ENCODE results near the gene TAF10.

Gene TAF10

DNA sequence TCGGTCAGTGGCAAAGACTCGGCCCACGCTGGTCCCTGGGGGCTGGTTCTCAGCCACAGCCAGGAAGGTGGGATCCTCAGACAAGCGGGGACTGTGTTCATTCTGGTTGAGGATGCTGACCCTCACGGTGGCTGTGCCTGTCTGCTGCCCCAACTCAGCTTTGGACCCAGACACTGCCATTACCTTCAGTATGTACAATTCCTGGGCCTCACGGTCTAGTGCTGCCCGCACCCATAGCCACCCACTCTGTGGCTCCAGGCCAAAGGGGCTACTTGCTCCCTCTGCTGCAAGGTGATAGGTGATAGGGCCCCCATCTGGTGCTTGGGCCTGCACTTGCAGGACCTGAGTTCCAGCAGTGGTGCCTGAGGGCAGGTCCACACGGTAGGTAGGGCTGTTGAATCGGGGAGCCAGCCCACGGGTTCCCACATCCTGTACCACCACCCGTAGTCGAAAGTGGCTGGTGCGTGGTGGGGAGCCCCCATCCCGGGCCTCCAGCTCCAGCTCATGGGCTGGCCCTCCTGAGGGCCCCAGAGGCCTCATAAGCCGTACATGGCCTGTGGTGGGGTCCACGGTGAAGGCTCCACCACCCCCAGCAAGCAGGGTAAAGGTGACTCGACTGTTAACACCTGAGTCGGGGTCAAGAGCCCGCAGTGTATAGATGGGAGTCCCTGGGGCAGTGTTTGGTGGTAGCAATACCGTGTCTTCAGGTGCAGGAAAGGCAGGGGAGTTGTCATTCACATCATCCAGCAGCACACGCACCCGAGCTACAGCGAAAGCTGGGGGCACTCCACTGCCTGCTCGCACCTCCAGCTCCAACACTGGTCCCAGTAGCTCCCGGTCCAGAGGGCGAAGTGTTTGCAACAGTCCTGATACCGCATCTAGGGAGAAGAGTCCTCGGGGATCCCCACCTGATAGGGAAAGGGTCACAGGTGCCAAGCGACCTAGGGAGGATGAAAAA lies 20.4 kb upstream of the TAF10 start:
- no peaks in the 10 kb centered on the region for H3K9me3 ChIP-seq (replicated peaks; ENCODE audit: insufficient read depth, low read length)
- H3K9ac ChIP-seq (ENCODE audit: low read length): no peak overlapping the region
- DNase-seq: no peak
- TF ChIP-seq EZH2phosphoT487 (IDR thresholded peaks at IDR 0.05; ENCODE audit: low read length) (no peak), CTCF (IDR thresholded peaks at IDR 0.05; ENCODE audit: low read length) (no peak), EZH2 (optimal IDR thresholded peaks at IDR 0.05; ENCODE audit: low read depth, low read length) (no peak)
- no peaks in the 10 kb centered on the region for H3K36me3 ChIP-seq (replicated peaks; ENCODE audit: insufficient read depth, low read length)
- no peaks in the 10 kb centered on the region for H3K9me2 ChIP-seq (replicated peaks; ENCODE audit: insufficient read depth, low read length)
- no peaks in the 10 kb centered on the region for H4K20me1 ChIP-seq (ENCODE audit: insufficient read depth, low read length)
- H3K27ac ChIP-seq (ENCODE audit: low read length): no peak overlapping the region
- H3K79me2 ChIP-seq (ENCODE audit: low read length): no peaks in the 10 kb centered on the region
- no peaks in the 10 kb centered on the region for H3F3A ChIP-seq (ENCODE audit: insufficient read depth, low read length)
- H3K4me1 ChIP-seq (ENCODE audit: low read length): peaks cover 2% of the 10 kb centered on the region
- no peak overlapping the region for H2AFZ ChIP-seq (ENCODE audit: low read length)
- no peak overlapping the region for H3K4me2 ChIP-seq (ENCODE audit: low read depth, low read length)
- H3K27me3 ChIP-seq (replicated peaks; ENCODE audit: insufficient read depth, low read length): no peaks in the 10 kb centered on the region
- no peak overlapping the region for H3K4me3 ChIP-seq (ENCODE audit: low read length)

DNA sequence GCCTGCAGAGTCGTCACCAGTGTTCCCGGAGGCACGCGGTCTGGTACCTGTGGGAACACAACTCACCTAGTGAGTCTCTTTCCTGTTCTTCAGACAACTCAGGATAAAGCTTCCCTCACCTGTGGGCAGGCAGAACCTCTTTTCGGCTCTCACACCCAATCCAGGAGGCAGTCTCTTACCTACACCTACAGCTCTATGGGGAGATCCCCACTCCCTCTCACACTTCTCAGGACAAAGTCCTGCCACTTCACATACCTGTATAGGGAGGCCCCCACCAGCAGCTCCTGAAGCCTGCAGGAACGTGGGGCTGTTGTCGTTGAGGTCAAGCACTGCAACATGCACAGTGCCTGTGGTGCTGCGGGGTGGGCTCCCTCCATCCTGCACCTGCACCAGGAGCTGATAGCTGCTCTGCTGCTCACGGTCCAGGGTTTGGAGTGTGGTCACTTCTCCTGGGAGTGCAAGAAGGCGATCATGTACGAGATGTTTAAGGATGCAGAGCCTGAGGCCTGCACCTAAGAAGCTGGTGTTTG lies 19.4 kb upstream of the TAF10 start:
- H3K4me3 ChIP-seq (ENCODE audit: low read length): no peak overlapping the region
- H3K9me3 ChIP-seq (replicated peaks; ENCODE audit: insufficient read depth, low read length): no peaks in the 10 kb centered on the region
- H3K4me2 ChIP-seq (ENCODE audit: low read depth, low read length): no peak overlapping the region
- H3K9ac ChIP-seq (ENCODE audit: low read length): no peak overlapping the region
- H3F3A ChIP-seq (ENCODE audit: insufficient read depth, low read length): no peaks in the 10 kb centered on the region
- H3K9me2 ChIP-seq (replicated peaks; ENCODE audit: insufficient read depth, low read length): no peaks in the 10 kb centered on the region
- no peaks in the 10 kb centered on the region for H3K36me3 ChIP-seq (replicated peaks; ENCODE audit: insufficient read depth, low read length)
- H3K27me3 ChIP-seq (replicated peaks; ENCODE audit: insufficient read depth, low read length): no peaks in the 10 kb centered on the region
- no peak overlapping the region for H2AFZ ChIP-seq (ENCODE audit: low read length)
- no peaks in the 10 kb centered on the region for H3K79me2 ChIP-seq (ENCODE audit: low read length)
- DNase-seq: no peak
- H3K27ac ChIP-seq (ENCODE audit: low read length): no peak overlapping the region
- no peaks in the 10 kb centered on the region for H4K20me1 ChIP-seq (ENCODE audit: insufficient read depth, low read length)
- H3K4me1 ChIP-seq (ENCODE audit: low read length): peaks cover 6% of the 10 kb centered on the region
- TF ChIP-seq EZH2phosphoT487 (IDR thresholded peaks at IDR 0.05; ENCODE audit: low read length) (no peak), CTCF (IDR thresholded peaks at IDR 0.05; ENCODE audit: low read length) (no peak), EZH2 (optimal IDR thresholded peaks at IDR 0.05; ENCODE audit: low read depth, low read length) (no peak)

DNA sequence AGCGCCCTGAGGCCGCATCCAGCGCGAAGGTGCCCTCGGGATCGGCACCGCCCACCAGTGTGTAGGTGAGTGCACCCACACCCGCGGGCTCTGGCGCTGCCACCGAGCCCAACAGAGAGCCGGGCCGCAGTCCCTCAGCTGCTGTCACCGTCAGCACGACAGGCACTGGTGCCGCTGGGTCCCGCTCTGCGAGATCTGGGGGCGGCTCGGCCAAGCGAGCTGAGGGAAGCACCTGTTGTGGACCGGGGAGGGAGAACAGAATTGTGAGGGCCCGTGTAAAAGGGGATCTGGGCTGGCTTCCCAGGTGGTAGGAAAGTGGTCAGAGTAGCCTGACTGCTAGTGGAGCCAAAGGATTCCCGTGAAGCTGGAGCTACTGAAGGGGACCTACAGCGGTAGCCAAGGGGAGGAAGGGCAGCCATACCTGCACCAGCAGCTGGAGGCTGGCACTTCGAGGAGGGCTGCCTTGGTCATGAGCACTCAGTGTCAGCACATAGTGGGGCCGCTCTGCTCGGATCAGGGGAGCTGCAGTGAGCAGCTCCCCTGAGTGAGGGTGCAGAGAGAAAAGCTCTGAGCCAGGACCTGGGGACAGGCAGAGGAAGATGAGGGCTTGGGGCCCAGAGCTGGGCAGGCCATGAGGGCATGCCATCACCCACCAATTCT lies 18.7 kb upstream of the TAF10 start:
- Histone ChIP-seq H3F3A (ENCODE audit: insufficient read depth, low read length) (no peaks in the 10 kb centered on the region), H3K79me2 (ENCODE audit: low read length) (no peaks in the 10 kb centered on the region), H3K9me2 (replicated peaks; ENCODE audit: insufficient read depth, low read length) (no peaks in the 10 kb centered on the region), H2AFZ (ENCODE audit: low read length) (no peak overlapping the region), H4K20me1 (ENCODE audit: insufficient read depth, low read length) (no peaks in the 10 kb centered on the region), H3K4me2 (ENCODE audit: low read depth, low read length) (no peak overlapping the region), H3K36me3 (replicated peaks; ENCODE audit: insufficient read depth, low read length) (no peaks in the 10 kb centered on the region), H3K27me3 (replicated peaks; ENCODE audit: insufficient read depth, low read length) (no peaks in the 10 kb centered on the region), H3K4me1 (ENCODE audit: low read length) (peaks cover 6% of the 10 kb centered on the region), H3K4me3 (ENCODE audit: low read length) (no peak overlapping the region), H3K27ac (ENCODE audit: low read length) (no peak overlapping the region), H3K9ac (ENCODE audit: low read length) (no peak overlapping the region), H3K9me3 (replicated peaks; ENCODE audit: insufficient read depth, low read length) (no peaks in the 10 kb centered on the region)
- TF ChIP-seq EZH2phosphoT487 (IDR thresholded peaks at IDR 0.05; ENCODE audit: low read length) (no peak), EZH2 (optimal IDR thresholded peaks at IDR 0.05; ENCODE audit: low read depth, low read length) (no peak), CTCF (IDR thresholded peaks at IDR 0.05; ENCODE audit: low read length) (no peak)
- no peak for DNase-seq
